Liver (tissue), 9 donors: ENCODE measurements around the gene EDC3. TPM values are rescaled to one million over a fixed set of nuclear protein-coding genes. Genes with fewer than 3 reads are reported as not detected.

Experiments used
- DNase-seq: peaks from one replicate; pipeline ENCODE4 v3.0.0-alpha.2; 2017; ENCODE audit warnings: low spot score
- H3K27ac ChIP-seq, 2 donors: one replicate each; pipeline ENCODE4 v1.7.0; 2013; ENCODE audit warnings: inconsistent platforms in 2 of 2, low read length in 2 of 2, control low read depth in 1 of 2, low read depth in 1 of 2, mild to moderate bottlenecking in 1 of 2
- H3K27me3 ChIP-seq, 4 donors: one replicate each; pipeline versions ENCODE4 v1.6.1 to v1.7.0; 2013; ENCODE audit warnings: low read length in 3 of 4, inconsistent platforms in 1 of 4, mild to moderate bottlenecking in 1 of 4, moderate library complexity in 1 of 4; ENCODE audit not compliant: control insufficient read depth in 4 of 4, insufficient read depth in 4 of 4
- H3K36me3 ChIP-seq, 4 donors: one replicate each; pipeline versions ENCODE4 v1.6.1 to v1.7.0; 2013; ENCODE audit warnings: low read length in 3 of 4, mild to moderate bottlenecking in 3 of 4, low read depth in 1 of 4, moderate library complexity in 1 of 4; ENCODE audit not compliant: control insufficient read depth in 4 of 4, insufficient read depth in 3 of 4
- H3K4me1 ChIP-seq, 4 donors: one replicate each; pipeline versions ENCODE4 v1.6.1 to v1.7.0; 2013; ENCODE audit warnings: low read length in 3 of 4, mild to moderate bottlenecking in 3 of 4, moderate library complexity in 1 of 4; ENCODE audit not compliant: control insufficient read depth in 4 of 4, insufficient read depth in 4 of 4
- H3K4me3 ChIP-seq, 3 donors: one replicate each; pipeline versions ENCODE4 v1.6.1 to v1.7.0; 2013; ENCODE audit warnings: low read length in 3 of 3, control low read depth in 1 of 3, low read depth in 1 of 3, mild to moderate bottlenecking in 1 of 3
- H3K9ac ChIP-seq, 2 donors: one replicate each; pipeline ENCODE4 v1.7.0; 2013; ENCODE audit warnings: low read length in 2 of 2, mild to moderate bottlenecking in 2 of 2, moderate library complexity in 2 of 2, control low read depth in 1 of 2, low read depth in 1 of 2
- H3K9me3 ChIP-seq, 4 donors: one replicate each; pipeline versions ENCODE4 v1.6.1 to v1.7.0; 2013; ENCODE audit warnings: low read length in 3 of 4; ENCODE audit not compliant: control insufficient read depth in 4 of 4
- ATF3 ChIP-seq: IDR thresholded peaks from 2 replicates; pipeline ENCODE4 v1.6.1; 2016; ENCODE audit warnings: antibody characterized with exemption
- EGR1 ChIP-seq, 2 donors: IDR thresholded peaks; 2 replicates each; pipeline ENCODE4 v1.6.1; 2016 to 2018; ENCODE audit warnings: antibody characterized with exemption in 2 of 2, low read depth in 2 of 2
- FOXA1 ChIP-seq: IDR thresholded peaks from 2 replicates; pipeline ENCODE4 v1.6.1; 2016; ENCODE audit warnings: antibody characterized with exemption
- FOXA2 ChIP-seq: IDR thresholded peaks from 2 replicates; pipeline ENCODE4 v1.6.1; 2016; ENCODE audit warnings: antibody characterized with exemption
- GABPA ChIP-seq, 2 donors: IDR thresholded peaks in 1 of 2; conservative IDR thresholded peaks in 1 of 2; 2 replicates each; pipeline ENCODE4 v1.6.1; 2016; ENCODE audit warnings: antibody characterized with exemption in 2 of 2, mild to moderate bottlenecking in 1 of 2, moderate library complexity in 1 of 2
- HNF4A ChIP-seq, 2 donors: conservative IDR thresholded peaks; 2 replicates each; pipeline ENCODE4 v1.6.1; 2016; ENCODE audit warnings: antibody characterized with exemption in 2 of 2, mild to moderate bottlenecking in 2 of 2
- HNF4G ChIP-seq: IDR thresholded peaks from 2 replicates; pipeline ENCODE4 v1.6.1; 2016; ENCODE audit warnings: antibody characterized with exemption
- JUND ChIP-seq, 2 donors: IDR thresholded peaks; 2 replicates each; pipeline ENCODE4 v1.6.1; 2016; ENCODE audit warnings: antibody characterized with exemption in 2 of 2
- NR2F2 ChIP-seq: IDR thresholded peaks from 2 replicates; pipeline ENCODE4 v1.6.1; 2016; ENCODE audit warnings: antibody characterized with exemption
- RAD21 ChIP-seq, 2 donors: IDR thresholded peaks; 2 replicates each; pipeline ENCODE4 v1.6.1; 2016; ENCODE audit warnings: antibody characterized with exemption in 2 of 2, mild to moderate bottlenecking in 2 of 2
- REST ChIP-seq: IDR thresholded peaks from 2 replicates; pipeline ENCODE4 v1.6.1; 2016; ENCODE audit warnings: antibody characterized with exemption, mild to moderate bottlenecking
- RXRA ChIP-seq, 2 donors: IDR thresholded peaks; 2 replicates each; pipeline ENCODE4 v1.6.1; 2017 to 2018; ENCODE audit warnings: antibody characterized with exemption in 2 of 2, mild to moderate bottlenecking in 1 of 2
- SP1 ChIP-seq: IDR thresholded peaks from 2 replicates; pipeline ENCODE4 v1.6.1; 2018; ENCODE audit warnings: antibody characterized with exemption, mild to moderate bottlenecking
- TAF1 ChIP-seq: conservative IDR thresholded peaks from 2 replicates; pipeline ENCODE4 v1.6.1; 2016; ENCODE audit warnings: antibody characterized with exemption, mild to moderate bottlenecking
- YY1 ChIP-seq: IDR thresholded peaks from 2 replicates; pipeline ENCODE4 v1.6.1; 2016; ENCODE audit warnings: antibody characterized with exemption, mild to moderate bottlenecking
- ZBTB33 ChIP-seq: IDR thresholded peaks from 2 replicates; pipeline ENCODE4 v1.6.1; 2016; ENCODE audit warnings: antibody characterized with exemption
- WGBS: extraction: QIAGEN DNeasy Blood & Tissue Kit; methylation state at CpG from one replicate; pipeline ENCODE4 v1.1.7; 2013; 5-methylcytosine and 5-hydroxymethylcytosine counted together
- polyA plus RNA-seq, 2 donors: library from polyadenylated mRNA; stranded (reverse) in 1 of 2; unstranded in 1 of 2; fragments of 200-250 nt in 1 of 2; fragments of >200 nt in 1 of 2; fragmentation: Nextera tagmentation in 1 of 2; extraction: Ambion mirVana in 1 of 2; gene quantifications; one replicate each; pipeline versions ENCODE4 v1.2.1 to v1.2.3, GENCODE V29; 2013 to 2015
- total RNA-seq, 2 donors: library from RNA; depleted of rRNA; stranded (reverse); fragments of >200 nt; gene quantifications; one replicate each; pipeline ENCODE4 v1.2.3, GENCODE V29; 2014
- TF ChIP-seq, protein P1 (sequence below): fragments of 150-350 bp; IDR thresholded peaks from 2 replicates; pipeline ENCODE4 v1.5.1; 2017; ENCODE audit warnings: improper control_type of control experiment, low read depth, low read length; ENCODE audit not compliant: missing input control
- TF ChIP-seq, protein P2 (sequence below): IDR thresholded peaks from 2 replicates; pipeline ENCODE4 v1.6.1; 2016; ENCODE audit warnings: antibody characterized with exemption
- donor health status: healthy.
- donor health status: healthy.
- donor health status: healthy.
- donor health status: healthy.
- donor health status: healthy.

EDC3 gene
- total and polyA plus RNA-seq, 4 donors: 5.8 to 9.5 (median 7.4) TPM

DNA sequence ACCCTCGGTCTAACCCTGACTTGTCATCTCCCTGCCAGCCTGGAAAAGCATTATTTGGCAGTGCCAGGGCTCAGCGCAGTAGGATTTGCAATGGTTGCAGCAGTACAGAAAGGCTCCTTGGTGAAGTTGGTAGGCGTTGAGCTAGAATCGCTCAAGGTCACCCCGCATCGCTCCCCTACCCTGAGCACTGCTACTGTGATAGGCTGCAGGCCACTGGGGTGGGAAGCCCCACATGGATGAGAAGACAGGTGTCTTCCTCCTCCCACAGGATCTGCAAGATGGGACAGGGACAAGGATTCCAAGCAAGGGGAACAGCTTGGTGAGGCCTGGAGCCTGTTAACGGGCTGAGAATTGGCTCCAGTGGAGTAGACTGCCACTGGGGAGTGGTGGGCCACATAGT, 69.5 kb downstream of the EDC3 start:
- WGBS: 97% methylated on average over 7 of the region's 7 CpGs
- Histone ChIP-seq H3K9me3 (no peaks in the 10 kb centered on the region), H3K27me3 (no peaks in the 10 kb centered on the region), H3K4me3 (no peak overlapping the region), H3K27ac (no peak overlapping the region), H3K9ac (no peak overlapping the region), H3K36me3 (peaks cover 41 to 91% (median 76%) of the 10 kb centered on the region in 4 donors), H3K4me1 (peaks cover 0 to 10% (median 3%) of the 10 kb centered on the region in 4 donors)
- TF ChIP-seq RXRA (IDR thresholded peaks at IDR 0.05) (no peak), HNF4G (no peak), FOXA2 (no peak), NR2F2 (no peak), JUND (IDR thresholded peaks at IDR 0.05) (no peak), TAF1 (no peak), REST (no peak), EGR1 (IDR thresholded peaks at IDR 0.05; ENCODE audit: low read depth in 2 of 2) (no peak), ATF3 (no peak), YY1 (no peak), ZBTB33 (no peak), SP1 (no peak), GABPA (IDR thresholded peaks at IDR 0.05 in 1 of 2, conservative IDR thresholded peaks at IDR 0.05 in 1 of 2) (no peak), RAD21 (IDR thresholded peaks at IDR 0.05) (no peak), HNF4A (conservative IDR thresholded peaks at IDR 0.05) (no peak), FOXA1 (no peak)
- TF ChIP-seq, protein P1, sequence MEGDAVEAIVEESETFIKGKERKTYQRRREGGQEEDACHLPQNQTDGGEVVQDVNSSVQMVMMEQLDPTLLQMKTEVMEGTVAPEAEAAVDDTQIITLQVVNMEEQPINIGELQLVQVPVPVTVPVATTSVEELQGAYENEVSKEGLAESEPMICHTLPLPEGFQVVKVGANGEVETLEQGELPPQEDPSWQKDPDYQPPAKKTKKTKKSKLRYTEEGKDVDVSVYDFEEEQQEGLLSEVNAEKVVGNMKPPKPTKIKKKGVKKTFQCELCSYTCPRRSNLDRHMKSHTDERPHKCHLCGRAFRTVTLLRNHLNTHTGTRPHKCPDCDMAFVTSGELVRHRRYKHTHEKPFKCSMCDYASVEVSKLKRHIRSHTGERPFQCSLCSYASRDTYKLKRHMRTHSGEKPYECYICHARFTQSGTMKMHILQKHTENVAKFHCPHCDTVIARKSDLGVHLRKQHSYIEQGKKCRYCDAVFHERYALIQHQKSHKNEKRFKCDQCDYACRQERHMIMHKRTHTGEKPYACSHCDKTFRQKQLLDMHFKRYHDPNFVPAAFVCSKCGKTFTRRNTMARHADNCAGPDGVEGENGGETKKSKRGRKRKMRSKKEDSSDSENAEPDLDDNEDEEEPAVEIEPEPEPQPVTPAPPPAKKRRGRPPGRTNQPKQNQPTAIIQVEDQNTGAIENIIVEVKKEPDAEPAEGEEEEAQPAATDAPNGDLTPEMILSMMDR: no peak
- TF ChIP-seq, protein P2, sequence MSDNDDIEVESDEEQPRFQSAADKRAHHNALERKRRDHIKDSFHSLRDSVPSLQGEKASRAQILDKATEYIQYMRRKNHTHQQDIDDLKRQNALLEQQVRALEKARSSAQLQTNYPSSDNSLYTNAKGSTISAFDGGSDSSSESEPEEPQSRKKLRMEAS: no peak
- DNase-seq: no peak
